GM21423 (cell line): Measurements from ENCODE around the gene SSBP2.

ENCODE experiments used
- ATAC-seq: cut with Tn5 transposase; IDR thresholded peaks from one replicate; pipeline ENCODE4 v1.9.1; 2021; ENCODE audit warnings: mild to moderate bottlenecking, moderate library complexity; ENCODE audit not compliant: unreplicated experiment

Gene SSBP2

DNA sequence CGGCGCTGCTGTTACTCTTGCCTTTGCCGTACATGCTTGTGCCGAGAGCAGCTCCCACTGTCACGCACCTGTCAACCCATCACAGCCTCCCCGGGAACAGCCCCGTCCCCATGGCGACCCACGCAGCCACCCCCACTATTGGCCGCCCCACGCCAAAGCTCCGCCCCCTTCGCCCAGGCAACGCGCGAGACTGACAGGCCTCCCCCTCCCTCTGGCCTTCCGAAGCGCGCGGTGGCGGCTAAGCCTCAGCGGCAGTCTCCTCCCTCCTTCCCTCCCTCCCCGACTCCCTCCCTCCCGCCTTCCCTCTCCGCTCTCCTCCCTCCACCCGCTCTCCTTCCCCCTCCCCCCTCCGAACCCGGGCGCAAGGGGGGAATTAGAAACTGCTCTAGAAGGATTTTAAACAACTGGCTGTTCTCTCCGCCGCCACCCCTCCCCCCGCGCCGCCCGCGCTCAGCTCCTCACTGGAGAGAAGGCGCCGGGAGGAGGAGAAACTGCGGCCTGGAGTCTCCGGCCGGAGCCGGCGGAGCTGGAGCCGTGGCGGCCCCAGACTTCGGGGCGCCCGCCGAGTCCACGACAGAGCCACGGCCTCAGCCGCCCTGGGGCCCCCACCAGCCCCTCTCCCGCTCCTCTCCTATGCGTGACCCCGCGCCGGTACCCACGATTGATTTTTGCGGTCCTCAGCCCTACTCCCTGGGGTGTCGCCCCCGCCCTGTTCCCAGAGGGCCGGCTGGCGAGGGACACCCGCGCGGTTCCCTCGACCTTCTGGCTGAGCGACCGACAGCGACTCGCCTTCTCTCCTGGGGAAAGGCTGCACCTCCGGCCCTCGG, at the start of gene SSBP2:
TSS of gene SSBP2 (minus strand) at position 89 of the 827 bp plus-strand sequence. CDS start at position 34, 55 bp downstream.
- ATAC-seq, result peak; percentile 70

DNA sequence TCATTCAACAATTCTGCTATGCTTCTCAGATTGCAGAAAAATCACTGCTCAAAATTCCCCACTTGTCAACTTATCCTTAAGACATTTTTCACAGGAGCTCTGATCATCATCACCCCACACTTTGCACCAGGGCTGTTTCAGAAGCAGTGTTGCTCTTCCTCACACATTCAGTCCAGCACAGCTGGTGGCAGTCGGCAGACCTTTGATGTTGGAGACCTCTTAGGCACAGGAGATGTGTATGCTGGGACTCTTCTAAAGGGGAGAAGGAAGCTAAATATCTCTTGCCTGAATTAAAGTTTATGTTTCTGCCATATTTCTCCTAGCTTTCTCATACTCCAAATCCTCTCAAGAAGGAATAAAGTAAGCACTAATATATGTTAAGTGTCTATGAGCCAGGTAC, 44.8 kb upstream of the SSBP2 start:
- ATAC-seq, result no peak

DNA sequence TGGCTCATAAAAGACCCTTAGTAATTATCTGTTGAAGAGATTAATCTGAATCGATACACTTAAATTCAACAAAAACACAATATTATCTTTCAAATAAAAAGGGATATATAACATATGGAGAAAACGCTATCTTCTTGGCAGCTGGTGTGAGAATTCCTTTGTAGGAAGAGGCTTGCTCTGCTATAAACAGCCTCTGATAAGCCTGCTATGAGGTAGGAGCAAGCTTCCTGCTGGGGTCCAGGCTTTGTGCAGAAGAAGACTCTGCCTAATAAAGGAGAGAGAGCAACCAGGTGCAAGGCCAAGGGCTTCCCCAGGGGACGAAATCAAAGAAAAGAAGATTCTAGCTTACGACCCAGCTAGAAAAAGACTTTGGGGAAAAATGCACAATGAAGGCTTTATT, 43.3 kb upstream of the SSBP2 start:
- no peak for ATAC-seq

DNA sequence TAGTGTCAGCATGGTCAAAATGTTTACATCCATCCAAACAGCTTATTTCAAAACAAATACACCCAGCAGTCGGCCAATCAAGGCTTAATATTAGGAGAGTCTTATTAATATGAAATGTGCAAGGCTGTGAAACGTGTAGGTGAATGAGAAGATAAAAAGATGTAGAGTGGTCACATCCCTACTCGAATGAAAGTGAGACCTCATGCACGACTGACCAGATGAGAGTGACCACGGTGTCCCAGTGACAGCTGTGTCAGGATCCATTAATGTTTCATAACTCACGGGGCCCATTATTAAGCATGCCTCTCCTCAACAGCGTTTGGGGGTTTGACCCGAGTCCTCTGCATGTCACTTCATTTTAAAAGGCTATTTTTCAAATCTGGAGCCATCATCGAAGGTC, 39.4 kb upstream of the SSBP2 start:
- ATAC-seq, result no peak

DNA sequence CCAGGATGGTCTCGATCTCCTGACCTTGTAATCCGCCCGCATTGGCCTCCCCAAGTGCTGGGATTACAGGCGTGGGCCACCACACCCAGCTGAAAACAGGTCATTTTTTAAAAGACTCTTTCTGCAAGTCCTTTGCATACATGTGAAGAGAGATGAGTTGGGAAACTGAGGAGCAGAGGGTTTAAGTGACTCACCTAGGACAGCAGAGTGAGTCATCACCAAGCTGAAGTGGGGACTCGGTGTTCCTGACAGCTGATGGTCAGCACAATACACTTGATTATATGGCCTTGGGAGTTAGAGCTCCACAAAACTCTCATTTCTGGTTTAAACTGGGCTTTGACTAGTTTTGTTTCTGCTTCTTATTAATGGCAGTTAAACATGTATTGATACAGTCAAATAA, 38.1 kb upstream of the SSBP2 start:
- ATAC-seq, result no peak

DNA sequence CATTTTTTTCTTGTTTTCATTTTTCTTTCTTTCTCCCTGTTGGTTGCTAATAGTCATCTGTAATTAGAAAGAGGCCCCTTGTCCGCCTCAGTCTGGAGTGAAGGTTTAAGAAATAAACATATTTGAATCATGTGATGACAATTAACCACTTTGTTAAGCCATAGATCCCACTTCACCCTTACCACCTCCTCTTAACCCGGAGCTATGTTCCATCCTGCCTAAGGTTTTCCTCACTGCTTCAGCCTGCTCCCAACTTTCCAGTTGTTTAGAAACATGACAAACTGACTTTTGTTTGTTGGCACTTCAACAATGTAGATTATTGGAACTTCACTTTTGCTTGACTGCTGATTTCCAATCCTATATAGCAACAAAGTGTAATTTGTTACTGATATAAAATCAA, 37.4 kb upstream of the SSBP2 start:
- no peak for ATAC-seq

DNA sequence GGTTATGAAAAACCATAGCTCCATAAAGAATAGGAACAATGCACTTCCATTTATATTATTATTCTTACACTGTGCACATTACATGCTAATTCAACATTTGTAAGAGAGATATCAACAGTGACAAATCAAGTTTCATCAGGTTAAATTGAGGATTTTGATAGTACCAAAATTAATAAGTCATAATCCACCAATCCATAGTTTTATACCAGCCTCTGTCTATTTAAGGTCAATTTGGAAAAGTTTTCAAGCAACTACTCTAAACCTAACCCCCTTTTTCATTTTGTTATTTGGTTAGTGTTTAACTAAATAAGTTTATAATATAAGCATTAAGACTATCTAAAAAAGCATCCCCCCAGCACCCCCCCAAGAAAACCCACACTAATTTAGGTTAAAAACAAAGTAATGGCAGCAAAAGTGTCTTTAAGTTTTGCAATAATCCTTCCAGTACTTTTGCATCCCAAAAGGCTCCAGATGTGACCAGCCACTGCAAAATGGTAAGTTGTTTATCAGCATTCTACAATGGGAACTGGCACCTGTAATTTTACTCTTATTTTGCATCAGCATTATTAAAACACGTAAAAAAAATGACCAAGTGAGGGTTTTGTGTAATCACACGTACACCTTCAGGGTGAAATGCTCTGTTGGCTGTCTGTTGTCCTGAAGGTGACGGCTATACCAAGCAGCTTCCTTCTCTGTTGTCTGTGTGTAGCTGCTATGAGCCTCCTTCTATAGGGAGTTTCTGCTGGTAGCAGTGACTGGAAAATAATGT, 36.8 kb upstream of the SSBP2 start:
- ATAC-seq, result no peak

DNA sequence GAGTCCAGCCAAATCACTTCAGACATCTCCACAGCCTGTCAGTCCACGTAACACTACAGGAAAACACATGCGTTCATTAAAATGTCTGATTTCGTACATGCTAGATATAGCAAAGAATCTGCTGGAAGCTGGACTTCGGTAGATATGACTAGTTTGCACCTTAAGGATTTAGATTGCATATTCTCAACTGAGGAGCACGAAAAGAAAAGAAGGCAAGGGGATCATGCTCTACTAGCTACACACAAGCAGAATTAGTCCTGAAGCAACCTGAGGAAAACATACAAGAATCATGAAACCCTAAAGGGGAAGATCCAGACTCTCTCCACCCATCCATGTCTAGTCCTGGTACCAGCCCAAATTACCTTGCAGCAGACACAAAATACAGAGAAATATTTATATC, 36.1 kb upstream of the SSBP2 start:
- no peak for ATAC-seq

DNA sequence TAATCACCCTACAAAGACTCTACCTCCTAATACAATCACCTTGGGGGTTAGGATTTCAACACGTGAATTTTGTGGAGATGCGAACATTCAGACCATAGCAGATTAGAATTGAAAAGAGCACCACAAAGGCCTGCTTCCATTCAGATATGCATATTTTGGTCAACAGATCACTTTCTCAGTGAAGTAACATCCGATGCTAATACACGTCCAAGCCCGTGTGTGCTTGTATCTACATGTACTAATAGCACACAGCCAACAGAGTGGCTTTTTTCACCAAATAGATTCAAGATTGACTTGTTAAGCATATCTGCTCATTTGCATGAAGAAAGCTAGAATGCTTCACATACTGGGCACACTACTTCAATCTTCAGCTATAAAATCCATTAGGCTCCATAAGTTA, 35.6 kb upstream of the SSBP2 start:
- no peak for ATAC-seq

DNA sequence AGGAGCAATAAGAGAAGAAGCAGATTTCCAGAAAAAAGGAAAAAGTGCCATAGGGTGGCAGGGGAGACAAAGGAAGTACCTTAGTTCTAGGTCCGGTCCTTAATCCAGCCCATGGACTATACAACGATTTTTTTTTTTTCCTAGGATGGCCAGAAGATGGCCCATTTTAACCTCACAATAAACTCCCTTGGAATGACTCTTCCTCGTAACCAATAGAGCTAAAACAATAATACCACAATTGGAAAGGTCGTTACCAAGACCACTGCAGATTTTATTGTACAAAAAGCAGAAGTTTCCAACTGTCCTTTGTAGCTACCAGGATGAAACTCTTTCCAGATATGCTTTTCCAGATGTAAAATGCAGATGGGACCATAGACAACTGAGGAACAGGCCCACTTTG, 34.4 kb upstream of the SSBP2 start:
- no peak for ATAC-seq

DNA sequence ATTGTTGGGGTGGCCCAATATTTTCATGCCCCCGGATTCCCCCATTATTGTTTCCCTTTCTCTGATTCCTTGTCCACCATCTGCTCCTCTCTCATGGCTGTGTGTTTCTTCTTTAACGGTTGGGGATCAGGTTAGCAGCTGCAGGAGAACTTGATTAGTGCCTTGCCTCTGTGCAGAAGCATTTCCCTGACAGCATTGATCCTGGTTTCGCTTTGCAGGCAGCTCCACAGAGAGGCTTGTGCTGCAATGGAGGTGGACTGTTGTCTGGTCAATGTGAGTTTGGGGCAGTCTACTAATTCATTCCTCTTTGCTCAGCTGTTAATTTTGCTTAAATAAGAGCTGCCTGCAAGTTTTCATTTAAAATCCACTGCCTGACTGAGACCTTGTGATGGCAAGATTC, 32.5 kb upstream of the SSBP2 start:
- no peak for ATAC-seq

DNA sequence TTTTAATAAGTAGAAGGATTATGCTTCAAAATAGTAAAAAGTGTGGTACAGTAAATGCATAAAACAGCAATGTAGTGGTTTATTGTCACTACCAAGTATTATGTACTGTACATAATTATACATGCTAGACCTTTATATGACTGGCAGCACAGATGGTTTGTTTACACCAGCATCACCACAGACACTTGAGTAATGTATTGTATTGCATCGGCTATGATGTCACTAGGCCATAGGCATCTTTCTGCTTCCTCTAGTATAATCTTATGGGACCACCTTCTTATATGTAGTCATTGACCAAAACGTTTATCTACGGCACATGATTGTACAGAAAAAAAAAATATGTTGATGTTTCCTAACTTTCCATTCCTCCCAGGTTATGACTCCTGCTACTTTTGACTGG, 31.9 kb upstream of the SSBP2 start:
- ATAC-seq, result no peak

DNA sequence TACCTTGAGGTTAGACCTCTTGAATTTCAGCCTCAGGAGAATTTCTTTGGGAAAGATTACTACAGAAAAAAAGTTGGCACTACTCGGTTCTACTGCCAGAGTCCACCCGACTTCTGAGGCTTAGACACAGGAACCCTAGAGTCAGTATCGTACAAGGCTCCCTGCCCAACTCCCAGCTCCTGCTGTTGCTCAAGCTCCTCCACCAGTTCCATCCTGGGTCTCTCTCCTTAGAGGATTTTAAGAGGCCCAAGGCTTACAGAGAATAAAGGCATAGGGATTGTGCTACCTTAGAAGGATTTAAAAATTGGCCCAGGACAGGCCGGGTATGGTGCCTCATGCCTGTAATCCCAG, 29.0 kb upstream of the SSBP2 start:
- ATAC-seq, result peak; percentile 8

DNA sequence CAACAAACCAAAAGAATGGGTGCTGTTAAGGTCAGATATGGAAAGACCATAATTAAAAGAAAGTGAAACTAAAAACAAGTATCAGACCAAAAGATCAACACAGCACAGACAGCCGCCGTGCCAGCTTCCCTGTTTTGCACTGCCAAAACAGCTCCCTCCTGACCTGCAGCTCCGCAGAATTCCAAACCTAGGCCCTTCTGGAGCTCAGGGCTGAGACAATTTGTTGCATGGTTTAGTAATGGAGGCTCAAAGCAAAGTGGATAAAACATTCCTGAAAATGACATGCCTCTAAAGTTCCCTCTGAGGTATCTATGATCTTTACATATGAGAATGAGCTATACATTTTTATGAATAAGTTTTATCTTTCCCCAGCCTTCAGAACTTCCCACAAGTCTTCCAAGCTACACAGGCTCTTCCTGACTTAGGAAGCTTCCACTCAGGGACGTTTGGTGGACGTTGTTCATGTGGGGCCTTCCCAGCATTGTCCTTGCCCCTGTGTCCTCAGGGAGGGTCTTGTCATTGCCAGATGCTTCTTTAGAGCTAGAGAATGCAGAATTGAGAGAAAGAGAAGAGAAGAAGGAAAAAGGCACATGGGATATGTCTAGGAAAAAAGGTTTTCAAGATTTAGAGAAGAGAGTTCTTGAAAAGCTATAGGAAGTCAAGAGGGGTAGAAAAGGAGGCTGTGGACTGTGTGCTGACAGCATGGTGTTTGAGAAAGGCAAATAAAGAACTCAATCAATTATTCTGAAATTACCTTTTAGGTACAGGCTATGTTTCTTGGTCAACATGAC, 28.4 kb upstream of the SSBP2 start:
- ATAC-seq, result peak; percentile 83

DNA sequence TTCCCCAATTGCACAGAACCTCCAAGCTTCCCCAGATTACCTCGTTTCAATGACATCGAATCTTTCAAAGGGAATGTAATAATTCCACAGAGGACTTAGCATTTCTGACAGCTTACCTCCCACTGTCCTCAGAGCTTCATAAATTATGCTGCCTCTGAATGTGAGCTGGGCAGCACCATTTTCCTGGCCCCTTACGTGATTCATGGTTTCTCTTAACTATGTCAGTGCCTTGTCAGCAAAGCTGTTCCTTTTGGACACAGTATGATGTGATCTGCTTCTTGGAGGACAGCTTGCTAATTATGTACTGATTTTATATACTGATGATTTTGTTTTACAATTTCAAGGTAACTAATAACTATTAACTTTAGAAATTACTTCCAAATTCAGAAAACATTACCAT, 27.7 kb upstream of the SSBP2 start:
- no peak for ATAC-seq

DNA sequence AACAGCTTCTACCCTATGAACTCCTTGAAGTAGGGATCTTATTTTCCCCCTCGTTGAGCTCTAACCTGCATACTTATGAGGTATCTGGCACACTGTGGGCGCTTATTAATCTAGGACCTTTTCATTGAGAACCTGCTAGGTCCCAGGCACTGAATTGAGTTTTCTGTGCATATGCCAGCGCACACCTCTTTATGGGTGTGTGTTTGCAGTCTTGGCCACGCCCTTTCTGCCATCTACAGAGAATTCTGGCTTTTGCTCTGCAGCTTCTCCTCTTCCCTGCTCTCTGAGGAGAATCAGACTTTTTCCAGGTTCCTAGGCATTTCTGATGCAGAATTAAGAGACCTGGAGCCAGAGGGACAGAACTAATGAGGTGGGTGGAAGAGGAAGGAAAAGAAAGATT, 25.4 kb upstream of the SSBP2 start:
- no peak for ATAC-seq

DNA sequence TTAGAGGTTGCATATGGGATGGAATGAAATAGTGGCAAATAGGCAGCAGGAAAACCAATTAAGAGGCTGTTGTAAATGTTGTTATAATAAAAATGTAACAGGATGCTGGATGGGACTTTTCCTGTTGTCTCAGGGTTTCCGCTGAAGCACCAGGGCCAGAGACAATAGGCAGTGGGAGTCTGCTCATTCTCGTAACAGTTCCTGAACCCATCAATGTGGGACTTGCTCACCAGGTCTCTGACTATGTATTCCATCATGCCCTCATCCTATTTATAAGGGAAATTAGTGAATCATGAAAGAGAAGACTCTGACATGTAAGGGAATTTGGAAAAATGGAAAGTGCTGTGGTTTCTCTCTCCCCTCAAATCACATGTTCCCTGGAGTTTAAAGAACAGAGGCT, 23.5 kb upstream of the SSBP2 start:
- no peak for ATAC-seq

DNA sequence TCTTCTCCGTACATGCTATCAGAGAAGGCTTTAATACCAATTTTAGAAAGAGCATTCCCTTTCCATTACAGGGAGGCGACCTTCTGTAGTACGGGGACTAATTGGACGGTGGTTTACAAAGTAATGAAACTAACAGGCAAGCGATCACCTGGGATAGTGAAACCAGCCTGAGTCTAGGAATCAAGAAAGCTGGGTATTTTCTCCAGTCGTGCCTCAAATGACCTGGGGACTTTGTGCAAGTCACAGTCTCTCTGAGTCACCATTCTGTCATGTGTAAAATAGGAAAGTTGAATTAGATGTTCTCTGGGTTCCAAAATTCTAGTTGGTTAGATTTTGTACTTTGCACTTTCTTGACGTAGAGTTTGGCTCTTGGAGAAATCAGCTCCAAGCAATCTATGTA, 22.7 kb upstream of the SSBP2 start:
- ATAC-seq, result no peak

DNA sequence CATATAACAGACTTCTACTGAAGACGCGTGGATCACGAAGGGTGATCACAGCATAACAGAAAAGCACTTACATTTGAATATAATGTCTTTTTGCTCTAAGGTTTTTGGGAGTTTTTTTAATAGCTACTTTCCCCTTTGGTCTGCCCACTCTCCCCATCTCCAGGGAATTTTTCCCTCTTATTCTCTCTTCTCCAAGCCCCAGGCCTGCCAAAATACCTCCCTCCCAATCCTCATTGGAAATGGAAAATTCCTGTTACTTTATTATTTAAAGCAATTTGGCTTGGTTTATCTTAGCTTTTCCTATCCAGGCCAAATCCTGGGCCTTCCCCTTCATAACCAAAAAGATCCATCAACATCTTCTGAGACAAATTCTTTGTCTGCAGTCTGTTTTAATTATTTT, 22.3 kb upstream of the SSBP2 start:
- ATAC-seq, result no peak

DNA sequence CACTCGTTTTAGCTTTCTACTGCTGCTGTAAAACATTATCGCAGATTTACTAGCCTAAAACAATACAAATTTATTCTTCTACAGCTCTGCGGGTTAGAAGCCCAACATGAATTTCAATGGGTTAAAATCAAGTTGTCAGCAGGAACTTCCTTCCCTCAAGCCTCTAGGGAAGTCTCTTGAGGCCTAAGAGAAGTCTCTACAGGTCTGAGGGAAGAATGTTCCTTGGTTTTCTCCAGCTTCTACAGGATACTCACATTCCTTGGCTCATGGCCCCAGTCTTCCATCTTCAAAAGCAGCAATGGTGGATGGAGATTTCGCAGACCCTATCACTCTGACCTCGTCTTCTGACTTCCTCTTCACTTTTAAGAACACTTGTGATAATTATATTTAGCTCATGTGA, 21.6 kb upstream of the SSBP2 start:
- ATAC-seq, result no peak

DNA sequence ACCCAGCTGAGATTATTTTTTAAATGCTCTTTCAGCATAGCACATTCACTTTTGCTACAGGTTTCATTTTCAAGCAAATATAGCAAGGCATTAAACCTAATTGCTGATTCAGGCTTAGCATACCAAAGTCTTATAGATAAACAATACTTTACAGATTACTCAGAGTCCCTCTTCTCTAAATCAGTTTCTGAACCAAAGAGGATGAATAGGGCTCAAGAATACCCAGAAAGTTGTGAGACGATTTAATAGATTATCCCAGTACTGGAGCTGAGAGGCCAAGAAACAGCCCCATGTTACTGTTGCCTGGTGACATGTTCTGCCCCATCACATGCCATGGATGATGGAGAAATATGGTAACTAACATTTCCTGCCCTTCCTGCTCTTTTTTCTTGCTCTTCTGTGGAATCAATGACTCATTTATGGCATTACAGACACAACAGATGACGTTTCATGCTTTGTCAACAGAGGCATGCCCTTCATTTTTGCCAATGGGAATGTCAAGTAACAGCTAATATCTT, 18.1 kb upstream of the SSBP2 start:
- ATAC-seq, result no peak
